ENCODE measurements around the gene ISOC2.
"Not testable (repeated sequence)": the region's sequence is repeated elsewhere in the genome, so short reads cannot be mapped to it uniquely, and the experiment has no call there.

Gene ISOC2

DNA sequence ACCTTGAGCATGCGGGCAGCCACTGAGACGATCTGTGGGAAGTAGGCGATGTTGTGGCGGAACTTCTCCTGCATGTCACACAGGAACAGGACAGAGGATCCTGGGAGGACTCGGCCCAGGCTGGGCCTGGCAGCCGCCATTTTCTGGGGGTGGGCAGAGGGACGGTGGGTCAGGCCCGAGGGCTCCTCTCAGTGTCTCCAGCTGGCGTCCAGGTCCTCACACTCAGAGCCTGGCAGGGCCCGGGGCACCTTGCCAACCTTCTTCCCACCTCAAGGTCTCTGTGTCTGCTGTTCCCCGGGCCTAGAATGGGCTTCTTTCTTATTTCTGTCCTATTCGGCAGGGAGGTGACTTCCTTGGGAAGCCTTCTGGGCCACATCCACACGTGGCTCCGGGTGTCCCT is 5.1 kb downstream of the ISOC2 start:
- no peak for DNase-seq

DNA sequence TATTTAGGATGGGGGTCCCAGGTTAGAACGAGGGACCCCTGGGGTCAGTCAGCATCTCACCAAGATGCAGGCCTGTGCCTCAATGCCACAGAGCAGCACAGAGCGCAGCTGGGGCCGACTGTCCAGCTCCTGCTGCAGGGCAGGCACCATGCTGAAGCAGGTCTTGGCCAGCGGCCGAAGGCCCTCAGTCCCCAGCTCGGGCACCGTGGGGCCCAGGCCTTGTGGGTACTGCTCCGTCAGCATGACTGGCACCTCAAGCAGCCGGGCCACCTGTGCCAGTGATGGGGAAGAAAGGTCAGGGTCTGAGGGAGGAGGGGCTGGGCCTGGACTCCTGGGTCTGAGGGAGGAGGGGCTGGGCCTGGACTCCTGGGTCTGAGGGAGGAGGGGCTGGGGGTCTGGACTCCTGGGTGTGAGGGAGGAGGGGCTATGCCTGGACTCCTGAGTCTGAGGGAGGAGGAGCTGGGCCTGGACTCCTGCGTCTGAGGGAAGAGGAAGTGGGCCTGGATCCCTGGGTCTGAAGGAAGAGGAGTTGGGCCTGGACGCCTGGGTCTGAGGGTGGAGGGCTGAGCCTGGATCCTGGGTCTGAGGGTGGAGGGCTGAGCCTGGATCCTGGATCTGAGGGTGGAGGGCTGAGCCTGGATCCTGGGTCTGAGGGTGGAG is 5.7 kb downstream of the ISOC2 start:
- no peak for DNase-seq

DNA sequence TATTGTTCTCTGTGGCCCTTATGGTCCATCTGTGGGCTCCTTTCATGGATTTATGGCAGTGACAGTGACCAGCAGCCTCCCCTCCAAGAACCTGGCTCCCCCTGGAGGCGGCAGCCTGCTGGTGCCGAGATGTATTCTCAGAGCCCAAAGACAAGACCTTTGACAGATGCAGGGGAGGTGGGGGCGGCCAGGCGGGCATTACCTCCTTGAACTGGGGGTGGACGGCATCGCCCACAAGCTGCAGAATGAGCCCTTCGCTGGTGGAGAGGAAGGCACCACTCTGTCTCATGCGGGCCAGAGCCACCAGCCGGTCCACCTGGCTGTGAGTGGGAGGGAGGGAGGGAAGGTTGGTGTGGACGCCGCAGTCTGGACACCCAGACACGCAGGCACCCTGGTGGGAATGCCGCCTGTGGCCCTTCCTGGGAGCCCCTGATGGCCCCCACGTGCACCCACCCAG is 6.6 kb downstream of the ISOC2 start:
- peak; percentile 76 for DNase-seq

DNA sequence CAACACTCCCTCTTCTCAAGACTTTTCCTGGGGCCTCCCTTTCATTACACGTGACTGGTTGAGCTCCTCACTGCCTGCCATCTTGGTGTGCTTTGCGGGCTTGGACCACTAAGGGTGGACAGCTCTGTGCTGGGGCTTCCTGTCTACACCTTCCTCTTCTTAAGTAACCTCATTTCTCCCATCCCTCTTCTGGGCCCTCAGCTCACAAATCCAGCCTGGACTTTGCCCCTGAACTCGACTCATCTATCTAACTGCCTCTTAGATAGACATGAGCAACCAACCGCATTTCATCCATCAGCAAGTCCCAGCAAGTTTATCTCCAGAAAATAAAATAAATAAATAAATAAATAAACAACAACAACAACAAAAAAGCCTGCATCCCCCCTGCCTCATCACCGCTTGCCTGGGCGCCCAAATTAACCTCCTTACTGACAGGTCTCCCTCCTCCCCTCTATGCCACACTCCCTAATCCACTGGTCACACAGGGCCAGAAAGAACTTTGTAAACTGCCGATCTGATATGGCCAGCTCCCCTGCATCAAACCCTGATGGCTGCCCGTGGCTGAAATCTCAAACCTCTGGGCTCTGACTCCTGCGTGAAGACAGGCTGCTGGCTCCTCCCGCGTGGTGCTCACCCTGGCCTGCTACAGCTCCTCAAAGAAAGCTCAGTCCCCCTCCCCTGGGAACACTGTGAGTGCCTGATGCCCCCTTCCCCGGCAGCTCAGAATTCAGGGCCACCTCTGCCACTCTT is 7.8 kb downstream of the ISOC2 start:
- no peak for DNase-seq

DNA sequence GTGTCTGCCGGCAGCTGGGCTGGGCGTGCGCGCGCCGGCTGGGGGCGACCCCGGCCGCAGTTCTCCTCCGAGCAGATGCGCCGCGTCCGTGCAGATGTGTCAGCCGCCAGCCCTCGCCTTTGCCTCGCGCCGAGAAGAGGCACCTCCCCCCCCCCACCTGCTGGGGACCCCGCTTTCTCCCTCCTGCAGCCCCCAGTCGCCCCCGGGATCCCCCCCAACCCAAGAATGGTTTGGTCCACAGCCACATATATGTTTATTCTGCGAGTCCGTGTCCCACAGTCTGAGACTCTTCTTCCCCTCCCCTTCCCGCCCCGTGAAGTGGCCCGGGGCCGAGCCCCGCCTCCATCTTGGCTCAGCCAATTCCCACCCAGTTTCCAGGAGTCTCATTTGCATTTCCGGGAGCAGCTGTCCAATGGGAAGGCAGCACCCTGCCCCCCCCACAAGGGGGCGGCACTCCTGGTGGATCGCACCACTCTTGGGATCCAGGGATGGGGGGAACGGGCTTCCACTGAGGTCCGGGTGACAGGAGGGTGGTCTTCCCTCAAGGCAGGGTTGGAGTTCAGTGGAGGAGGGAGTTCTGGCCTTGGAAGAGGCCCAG is 8.6 kb downstream of the ISOC2 start:
- peak; percentile 67 for DNase-seq

DNA sequence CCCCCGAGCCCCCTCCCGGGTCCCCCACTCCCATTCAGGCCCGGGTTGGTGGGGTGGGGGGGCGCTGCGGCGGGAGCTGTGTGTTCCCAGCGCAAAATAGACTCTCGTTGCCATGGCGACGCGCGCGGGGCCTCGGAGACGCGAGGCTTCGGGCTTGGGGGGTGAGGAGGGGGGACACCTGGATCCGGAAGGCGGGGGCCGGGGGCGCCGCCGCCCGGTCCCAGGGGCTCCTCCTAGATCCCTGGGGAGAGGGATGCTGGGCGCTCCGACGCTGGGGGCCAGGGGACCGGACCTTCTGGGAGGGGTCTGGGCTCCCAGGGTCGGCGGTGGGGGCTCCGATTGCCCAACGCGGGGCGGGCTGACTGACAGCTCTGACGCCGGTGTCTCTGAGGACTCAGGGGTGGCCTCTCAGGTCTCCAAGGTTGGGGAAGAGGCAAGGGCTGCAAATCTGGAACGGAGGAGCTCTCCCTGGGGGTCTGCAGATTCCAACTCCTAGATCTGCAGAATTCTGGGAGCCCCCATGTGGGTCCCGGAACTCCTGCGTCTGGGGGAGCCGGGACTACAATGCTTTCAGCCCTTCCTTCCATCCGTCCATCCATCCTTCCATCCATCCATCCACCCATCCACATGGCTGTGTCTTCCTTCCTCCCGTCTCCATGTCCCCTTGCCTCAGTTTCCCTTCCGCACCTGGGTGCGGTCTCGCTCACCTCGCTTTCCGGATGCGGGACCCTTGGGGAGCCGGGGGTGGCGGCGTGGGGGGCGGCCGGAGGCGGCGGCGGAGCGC is 9.3 kb downstream of the ISOC2 start:
- no peak for DNase-seq

DNA sequence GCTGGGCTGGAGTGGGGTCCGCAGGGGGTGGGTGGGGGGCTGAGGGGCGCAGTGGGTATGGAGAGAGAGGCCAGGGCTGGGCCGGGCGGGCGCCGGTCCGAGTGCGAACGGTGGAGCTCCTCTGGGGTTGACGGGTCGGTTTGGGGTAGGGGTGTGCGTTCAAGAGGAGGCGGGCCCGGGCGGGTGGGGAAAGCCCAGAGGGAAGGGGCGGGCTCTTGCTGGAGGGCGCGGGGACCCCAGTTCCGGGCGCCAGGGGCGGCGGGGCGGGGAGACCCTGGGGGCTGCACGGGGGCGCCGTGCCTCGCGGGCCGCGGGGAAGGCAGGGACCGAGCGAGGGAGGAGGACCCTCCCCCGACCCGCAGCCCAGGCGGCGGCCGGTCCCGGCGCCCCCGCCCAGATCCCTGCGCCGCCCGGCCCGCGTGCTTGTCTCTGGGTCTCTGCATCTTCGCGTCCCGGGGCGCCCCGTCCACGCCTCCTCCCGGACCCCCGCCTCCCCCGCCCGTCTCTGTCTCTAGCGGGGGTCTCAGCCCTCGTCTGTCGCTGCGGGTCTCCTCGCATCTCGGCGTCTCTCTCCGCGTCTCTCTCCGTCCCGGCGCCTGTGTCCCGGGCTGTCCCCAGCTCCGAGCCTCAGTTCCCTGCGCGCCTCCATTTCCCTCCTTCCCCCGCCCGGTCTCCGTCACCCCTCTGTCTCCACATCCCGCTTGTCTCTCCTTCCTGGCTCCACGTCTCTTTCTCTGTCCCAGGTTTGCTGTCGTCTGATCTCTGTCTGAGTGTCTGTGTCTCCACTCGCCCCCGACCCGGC is 10.1 kb downstream of the ISOC2 start:
- no peak for DNase-seq

DNA sequence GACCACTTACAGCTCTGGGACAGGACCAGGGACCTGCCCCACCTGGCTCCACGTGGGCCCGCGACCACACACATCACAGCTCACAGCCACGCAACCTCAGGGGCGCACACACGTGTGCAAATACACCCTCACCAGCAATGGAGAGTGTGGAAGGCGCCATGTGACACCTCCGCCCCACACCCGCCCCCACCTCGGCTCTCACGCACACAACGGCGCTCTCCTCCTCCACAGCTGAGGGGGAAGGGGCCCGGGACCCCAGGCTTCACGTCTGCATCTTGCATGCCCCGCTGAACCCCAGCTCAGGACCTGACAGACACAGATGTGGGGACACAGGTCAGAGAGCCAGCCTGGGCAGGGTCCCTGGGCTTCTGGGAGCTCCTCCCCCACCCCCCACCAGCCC is 12.0 kb downstream of the ISOC2 start:
- DNase-seq, result no peak

DNA sequence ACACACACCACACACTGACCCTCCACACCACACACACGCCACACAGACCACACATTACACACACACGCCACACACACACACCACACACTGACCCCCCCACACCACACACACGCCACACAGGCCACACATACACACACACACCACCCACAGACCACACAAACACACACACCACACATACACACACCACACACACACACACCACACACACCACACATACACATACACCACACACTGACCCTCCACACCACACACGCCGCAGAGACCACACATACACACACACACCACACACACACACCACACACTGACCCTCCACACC is 13.3 kb downstream of the ISOC2 start:
- DNase-seq, result not testable (repeated sequence)

DNA sequence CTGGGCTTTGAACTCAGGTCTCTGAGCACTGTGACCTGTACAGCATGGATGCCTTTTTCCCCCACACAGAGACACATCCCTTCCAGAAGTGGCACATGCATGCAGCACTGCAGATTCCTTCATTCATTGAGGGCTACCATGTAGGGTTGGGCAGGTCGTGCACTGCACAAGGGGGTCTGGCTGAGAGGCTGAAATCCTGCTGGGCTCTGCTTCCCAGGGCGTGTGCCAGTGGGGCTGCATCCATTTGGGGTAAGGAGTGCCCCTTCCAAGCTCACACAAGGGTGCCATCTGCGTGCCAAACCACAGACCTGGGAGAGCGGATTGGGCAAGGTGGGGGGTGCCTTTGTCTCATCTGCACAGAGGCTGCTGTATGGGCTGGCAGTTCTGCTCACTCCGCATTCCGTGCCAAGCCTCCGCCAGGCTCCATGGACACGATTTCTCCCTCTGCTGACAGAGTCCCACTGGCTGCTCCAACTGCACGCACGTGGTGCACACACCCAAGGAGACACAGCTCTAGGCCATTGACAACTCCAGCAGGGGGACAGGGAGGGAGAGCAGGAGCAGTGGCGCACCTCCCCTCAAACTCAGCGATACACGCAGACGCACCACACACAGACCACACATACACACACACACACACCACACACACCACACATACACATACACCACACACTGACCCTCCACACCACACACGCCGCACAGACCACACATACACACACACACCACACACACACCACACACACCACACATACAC is 13.8 kb downstream of the ISOC2 start:
- DNase-seq, result no peak

DNA sequence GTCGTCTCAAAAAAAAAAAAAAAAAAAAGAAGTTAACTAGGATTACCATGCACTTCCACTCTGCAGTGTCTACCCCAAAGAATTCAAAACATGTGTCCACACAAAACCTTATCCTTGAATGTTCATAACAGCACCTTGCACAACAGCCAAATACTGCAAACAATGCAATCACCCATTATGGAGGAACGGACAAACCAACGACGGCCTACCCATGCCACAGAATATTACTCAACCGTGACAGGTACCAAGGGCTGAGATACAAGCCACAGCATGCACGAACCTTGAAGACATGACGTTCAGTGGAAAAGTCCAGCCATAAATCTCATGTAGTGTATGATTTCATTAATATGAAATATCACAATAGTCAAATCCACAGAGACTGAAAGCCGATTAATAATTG is 15.4 kb downstream of the ISOC2 start:
- DNase-seq, result no peak

DNA sequence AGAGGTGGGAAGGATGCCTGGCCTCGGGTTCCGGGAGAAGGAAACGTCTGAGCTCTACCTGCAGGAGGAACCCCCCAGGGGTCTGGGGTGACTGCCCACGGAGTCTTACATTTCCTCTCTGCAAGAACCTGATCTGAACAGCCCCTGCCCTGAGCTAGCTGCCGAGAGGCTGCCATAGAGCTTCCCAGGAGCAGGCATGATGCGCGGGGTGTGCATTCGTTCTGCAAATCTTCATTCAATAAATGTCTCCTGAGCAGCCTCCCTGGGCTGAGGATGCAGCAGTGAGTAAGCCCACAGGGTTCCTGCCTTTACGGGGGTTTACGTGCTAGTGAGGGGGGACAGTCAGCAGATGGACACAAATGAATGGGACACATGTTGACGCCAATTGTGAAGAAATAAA is 16.8 kb downstream of the ISOC2 start:
- no peak for DNase-seq

DNA sequence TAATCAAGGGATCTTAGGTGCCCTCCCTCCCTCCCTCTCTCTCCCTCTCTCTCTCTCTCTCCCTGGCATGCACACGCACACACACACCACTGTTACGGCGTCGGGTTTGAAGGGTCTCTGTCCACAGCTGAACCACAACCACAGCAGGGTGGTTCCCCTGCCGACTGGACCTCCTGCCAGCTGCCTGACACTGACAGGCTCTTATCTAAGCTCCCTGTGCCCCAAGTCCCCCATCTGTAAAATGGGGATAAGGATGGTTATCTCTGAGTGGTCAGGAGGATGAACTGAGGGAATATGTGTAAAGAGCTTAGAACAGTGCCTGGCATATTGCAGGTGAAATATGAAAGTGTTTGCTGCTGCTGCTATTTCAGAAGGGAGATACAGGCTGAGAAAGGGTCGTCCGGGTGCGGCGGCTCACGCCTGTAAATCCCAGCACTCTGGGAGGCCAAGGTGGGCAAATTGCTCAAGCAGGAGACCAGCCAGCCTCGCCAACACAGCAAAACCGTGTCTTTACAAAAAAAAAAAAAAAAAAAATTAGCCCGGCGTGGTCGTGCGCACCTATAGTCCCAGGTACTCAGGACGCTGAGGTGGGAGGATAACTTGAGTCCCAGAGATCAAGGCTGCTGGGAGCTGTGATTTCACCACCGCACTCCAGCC is 17.5 kb downstream of the ISOC2 start:
- no peak for DNase-seq

DNA sequence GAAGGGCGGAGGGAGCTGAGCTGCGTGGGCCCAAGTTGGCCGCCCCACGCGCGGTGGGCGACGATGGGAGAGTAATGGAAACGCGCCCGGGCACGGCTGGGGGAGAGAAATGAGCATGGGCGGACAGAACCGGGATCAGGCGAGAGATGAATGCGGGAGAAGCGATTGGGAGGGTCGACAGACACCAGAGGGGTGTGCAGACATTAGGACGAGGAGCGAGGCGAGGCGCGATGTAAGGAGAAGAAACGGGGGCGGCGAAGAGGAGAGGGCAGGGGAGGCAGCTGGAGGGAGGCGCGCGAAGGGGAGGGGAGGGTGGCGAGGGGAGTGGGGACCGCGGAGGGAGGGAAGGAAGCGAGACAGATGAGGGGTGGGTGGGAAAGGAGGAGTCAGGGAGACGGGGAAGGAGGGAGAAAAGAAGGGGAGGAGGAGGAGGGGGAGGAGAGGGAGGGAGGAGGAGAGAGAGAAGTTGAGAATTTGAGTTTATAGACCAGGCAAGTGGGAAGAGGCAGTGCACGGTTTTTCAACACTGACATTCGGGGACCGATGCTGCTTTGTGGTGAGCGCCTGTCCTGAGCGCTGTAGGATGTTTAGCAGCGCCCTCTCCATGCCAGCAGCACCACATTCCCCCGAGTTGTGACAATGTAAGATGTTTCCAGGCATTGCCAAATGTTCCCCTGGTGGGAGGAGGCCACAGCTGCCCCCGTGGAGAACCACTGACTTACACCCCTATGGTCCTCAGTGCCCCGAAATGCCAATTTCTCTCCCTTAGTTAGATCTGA is 18.2 kb downstream of the ISOC2 start, which contains the start of gene SHISA7:
TSS of gene SHISA7 (minus strand) at position 256 of the 779 bp plus-strand sequence. CDS start 437 bp downstream, outside the sequence.
- DNase-seq, result no peak

DNA sequence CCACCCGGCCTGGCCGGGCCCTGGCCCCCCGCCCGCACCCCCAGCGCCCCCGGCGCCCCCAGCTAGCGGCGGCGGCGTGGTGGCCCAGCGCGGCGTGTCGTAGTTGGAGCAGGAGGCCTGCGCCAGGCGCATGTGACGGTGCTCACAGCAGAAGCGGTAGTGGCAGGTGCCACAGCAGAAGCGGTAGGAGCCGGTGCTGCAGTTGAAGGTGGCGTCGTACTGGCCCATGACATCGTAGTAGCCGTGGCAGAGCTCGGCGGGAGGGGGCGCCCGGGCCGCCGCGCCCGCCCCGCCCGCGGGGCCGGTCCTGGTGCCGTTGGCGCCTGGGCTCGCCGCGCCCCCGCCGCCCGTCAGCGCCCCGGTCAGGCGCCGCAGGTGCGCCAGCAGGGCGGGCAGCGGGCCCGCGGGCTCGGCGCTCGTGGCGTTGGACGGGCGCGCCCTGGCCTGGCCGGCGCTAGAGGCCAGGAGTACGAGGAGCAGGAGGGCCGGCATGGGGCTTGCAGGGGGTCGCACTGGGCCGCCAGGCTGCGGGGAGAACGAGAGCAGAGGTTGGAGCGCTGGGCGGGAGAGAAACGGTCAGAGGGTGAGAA is 19.0 kb downstream of the ISOC2 start:
- DNase-seq, result no peak

DNA sequence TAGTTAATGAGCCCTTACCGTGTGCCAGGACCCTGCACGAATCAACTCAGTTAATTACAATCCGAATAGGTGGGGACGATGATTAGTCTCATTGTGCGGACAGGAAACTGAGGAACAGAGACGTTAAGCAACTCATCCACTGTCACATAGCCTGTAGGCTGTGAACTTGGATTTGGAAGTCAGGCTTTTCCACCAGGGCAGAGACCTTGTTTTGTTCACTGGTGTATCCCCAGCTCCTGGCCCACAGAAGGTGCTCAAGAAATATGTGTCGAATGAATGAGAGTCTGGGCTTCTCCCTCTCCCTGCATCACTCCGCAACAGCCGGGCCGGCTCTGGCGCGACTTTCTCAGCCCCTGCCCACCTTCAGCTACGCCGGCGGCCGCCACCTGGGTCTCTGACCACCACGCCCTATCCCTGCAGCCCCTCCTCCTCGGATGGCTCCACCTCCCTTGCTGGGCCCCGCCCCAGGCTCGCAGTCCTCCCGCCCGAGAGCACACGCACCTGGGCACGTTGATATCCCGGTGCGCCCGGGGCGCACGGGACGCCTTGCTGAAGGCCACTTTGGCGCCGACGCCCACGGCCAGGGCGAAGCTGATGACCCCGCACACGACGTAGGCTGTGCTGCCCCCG is 19.6 kb downstream of the ISOC2 start:
- DNase-seq, result no peak

DNA sequence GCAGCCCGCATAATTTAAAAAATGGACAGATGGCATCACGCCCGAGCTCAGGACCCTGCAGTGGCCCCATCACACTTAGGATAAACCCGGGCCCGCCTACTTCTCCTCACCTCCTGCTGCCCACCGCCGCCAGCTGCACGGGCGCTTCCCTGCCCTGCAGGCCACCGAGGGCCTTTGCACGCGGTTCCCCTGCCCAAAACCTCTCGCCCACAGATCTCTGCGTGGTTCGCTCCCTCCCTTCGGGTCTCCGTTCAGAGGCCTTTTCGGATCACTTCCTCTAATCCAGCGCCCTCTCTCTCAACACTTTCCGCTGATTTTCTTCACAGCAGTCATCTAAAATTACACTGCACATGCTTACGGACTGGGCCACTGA is 20.1 kb downstream of the ISOC2 start:
- no peak for DNase-seq

DNA sequence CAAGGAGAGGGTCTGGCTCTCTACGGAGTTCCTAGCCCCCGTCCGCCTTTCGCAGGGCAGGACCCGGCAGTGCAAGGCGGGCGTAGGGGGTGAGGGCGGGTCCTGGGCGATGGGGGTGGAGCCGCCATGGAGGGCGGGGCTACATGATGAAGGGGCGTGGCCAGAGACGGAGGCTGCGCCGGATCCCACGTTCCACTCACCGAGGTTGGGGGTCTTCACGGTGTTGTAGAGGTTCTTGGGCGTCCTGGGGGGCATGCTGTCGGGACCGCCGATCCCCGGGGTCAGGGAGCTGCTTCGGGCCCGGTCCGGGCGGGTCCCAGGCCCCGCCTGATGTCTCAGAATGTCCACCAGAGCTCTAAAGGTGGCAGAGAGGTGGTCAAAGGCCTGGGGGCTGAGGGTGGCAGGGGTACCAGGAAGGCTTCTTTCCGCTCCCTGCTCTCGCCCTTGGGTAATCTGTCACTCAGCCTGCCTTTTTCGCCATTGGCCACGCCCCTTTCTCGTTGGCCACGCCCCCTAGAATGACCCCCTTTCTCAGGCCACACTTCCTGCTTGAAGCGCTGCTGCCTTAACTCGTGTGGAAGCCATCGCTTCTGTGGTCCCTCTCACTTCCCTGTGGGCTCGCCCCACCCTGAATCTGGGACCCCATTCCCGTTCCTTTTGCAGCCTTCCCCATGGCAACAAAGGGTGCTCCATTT is 20.9 kb downstream of the ISOC2 start:
- no peak for DNase-seq

DNA sequence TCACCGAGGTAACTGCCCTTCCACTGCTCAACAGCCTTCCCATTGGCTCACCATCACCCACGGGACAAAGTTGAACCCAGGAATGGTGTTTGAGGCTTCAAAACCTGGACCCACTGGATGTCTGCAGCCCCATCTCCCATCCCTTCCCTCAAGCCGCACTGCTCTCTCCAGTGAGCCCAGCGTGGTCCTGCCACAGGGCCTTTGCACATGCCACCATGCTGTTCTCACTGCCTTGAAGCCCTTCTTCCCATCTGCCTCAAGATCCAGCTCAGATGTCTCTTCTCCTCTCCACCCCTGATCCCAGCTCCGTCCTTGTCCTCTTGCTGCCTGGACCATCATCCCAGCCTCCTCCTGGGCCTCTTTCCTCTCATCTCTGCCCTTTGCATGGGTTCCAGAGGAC is 22.4 kb downstream of the ISOC2 start:
- no peak for DNase-seq

Data from activated CD8-positive, alpha-beta memory T cell treated with anti-CD3 and anti-CD28 coated beads for 24 hours (primary cell).